ENCODE results near the gene KRTAP4-11. TPM values are rescaled to one million over a fixed set of nuclear protein-coding genes. Genes with fewer than 3 reads are reported as not detected.
"Not testable (repeated sequence)": the region's sequence is repeated elsewhere in the genome, so short reads cannot be mapped to it uniquely, and the experiment has no call there.

Gene KRTAP4-11
- total RNA-seq, 6 donors from 2014 or later, result not detected

DNA sequence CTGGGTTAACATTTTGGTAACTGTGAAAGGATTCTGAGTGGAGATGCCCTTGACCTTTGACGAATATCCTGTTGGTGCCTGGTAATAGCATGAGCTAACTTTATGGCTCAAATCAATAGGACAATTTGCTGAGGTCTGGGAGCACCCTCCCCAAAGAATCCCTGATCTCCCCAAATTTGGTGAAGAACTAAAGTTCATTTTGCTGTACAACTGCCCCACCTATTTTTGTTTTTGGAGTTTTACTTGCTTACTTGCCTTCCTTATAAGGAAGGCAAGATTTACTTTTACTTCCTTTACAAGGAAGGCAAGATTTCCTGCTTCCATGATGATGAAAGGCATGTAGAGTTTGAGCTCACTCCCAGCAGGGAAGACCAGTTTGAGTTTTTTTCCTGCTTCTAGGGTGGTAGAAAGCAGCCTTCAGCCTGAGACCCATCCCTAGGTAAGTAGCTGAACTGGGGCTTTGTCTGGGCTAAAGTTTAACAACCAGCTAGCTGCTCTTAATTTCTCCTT, 10.2 kb downstream of the KRTAP4-11 start:
- H3K27ac ChIP-seq, result no peak overlapping the region
- 79 to 83% methylated on average over 1 of the region's 1 CpG for WGBS, 2 donors
- H3K4me1 ChIP-seq, result no peaks in the 10 kb centered on the region
- no peaks in the 10 kb centered on the region for H3K36me3 ChIP-seq
- TF ChIP-seq, protein P1, sequence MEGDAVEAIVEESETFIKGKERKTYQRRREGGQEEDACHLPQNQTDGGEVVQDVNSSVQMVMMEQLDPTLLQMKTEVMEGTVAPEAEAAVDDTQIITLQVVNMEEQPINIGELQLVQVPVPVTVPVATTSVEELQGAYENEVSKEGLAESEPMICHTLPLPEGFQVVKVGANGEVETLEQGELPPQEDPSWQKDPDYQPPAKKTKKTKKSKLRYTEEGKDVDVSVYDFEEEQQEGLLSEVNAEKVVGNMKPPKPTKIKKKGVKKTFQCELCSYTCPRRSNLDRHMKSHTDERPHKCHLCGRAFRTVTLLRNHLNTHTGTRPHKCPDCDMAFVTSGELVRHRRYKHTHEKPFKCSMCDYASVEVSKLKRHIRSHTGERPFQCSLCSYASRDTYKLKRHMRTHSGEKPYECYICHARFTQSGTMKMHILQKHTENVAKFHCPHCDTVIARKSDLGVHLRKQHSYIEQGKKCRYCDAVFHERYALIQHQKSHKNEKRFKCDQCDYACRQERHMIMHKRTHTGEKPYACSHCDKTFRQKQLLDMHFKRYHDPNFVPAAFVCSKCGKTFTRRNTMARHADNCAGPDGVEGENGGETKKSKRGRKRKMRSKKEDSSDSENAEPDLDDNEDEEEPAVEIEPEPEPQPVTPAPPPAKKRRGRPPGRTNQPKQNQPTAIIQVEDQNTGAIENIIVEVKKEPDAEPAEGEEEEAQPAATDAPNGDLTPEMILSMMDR (IDR thresholded peaks at IDR 0.05), result no peak
- TF ChIP-seq POLR2AphosphoS5 (IDR thresholded peaks at IDR 0.05) (no peak), EP300 (IDR thresholded peaks at IDR 0.05) (no peak), POLR2A (IDR thresholded peaks at IDR 0.05) (no peak)
- H3K9me3 ChIP-seq, result no peaks in the 10 kb centered on the region
- no peak overlapping the region for H3K4me3 ChIP-seq
- DNase-seq, result no peak
- H3K27me3 ChIP-seq, result no peaks in the 10 kb centered on the region
- ATAC-seq (ENCODE audit: low FRiP score in 2 of 2), result no peak

DNA sequence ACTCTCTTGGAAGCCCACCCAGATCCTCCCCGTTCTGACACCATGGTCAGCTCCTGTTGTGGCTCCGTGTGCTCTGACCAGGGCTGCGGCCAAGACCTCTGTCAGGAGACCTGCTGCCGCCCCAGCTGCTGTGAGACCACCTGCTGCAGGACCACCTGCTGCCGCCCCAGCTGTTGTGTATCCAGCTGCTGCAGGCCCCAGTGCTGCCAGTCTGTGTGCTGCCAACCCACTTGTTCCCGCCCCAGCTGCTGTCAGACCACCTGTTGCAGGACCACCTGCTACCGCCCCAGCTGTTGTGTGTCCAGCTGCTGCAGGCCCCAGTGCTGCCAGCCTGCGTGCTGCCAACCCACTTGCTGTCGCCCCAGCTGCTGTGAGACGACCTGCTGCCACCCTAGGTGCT, 12.8 kb downstream of the KRTAP4-11 start, which contains the start of gene KRTAP4-9:
KRTAP4-9 (plus strand) TSS at position 43 of the 400 bp plus-strand sequence; CDS start at position 43, 0 bp downstream.
- 90% methylated on average over 7 of the region's 10 CpGs; no CpG with 5 or more reads in 1 of the 2 donors for WGBS, 2 donors
- ATAC-seq (ENCODE audit: low FRiP score in 2 of 2); H3K9me3 ChIP-seq; H3K4me1 ChIP-seq; H3K27me3 ChIP-seq; H3K27ac ChIP-seq; H3K4me3 ChIP-seq; H3K36me3 ChIP-seq: not testable (repeated sequence)
- peak in 1 of 2 donors; percentile 57 for DNase-seq

DNA sequence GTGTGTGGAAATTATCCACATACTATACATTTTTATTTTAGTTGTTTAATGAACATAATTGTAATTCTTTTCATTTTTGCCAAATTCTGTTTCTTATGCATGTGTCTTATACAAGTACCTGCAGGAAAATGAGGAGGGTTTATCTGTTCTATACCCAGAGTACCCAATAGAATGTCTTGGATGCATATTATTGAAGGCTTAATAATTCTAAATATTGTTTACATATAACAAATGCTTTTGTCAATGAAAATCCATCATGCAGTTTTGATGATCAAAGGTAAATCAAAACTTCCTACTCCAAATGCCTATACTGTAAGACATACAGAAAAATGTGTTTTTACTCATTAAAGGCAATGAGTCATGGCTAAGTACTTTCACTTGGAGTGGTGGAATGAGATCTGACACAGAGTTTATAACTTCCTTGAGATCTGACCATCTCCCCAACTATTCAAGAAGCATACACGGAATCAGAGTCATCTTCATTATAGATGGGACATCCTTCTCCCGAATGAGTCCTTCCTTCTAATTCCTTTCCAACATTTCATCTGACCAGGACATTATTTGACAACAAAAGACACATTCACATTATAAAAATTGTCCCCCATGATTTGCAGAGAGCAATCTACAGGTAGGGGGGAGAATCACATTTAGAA, 13.7 kb downstream of the KRTAP4-11 start:
- ATAC-seq (ENCODE audit: low FRiP score in 2 of 2); H3K27me3 ChIP-seq; H3K9me3 ChIP-seq; H3K4me1 ChIP-seq; DNase-seq; H3K27ac ChIP-seq; H3K4me3 ChIP-seq; H3K36me3 ChIP-seq: not testable (repeated sequence)
- WGBS, 2 donors, result 72 to 77% methylated on average over 2 of the region's 2 CpGs

DNA sequence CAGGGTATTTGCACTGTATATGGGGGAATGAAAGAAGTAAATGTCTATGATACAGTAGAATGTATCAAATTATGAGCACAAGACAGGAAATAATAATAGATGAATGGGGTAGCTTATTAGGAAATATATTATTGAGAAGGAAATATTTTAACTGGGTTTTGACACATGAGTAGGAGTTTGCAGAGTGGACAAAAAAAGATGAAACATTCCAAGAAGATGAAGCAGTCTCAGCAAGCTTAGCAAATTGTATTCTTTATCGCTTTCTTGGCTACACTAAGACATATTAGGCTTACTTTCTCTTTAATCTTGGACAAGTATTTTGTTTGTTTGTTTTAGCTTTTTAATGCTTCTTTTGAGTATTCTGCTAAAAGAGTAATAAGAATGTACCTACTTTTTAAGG, 14.3 kb downstream of the KRTAP4-11 start:
- TF ChIP-seq, protein P1 (IDR thresholded peaks at IDR 0.05), result no peak
- no peak for TF ChIP-seq EP300 (IDR thresholded peaks at IDR 0.05)
- no peak for TF ChIP-seq POLR2A (IDR thresholded peaks at IDR 0.05)
- TF ChIP-seq POLR2AphosphoS5 (IDR thresholded peaks at IDR 0.05), result no peak
- DNase-seq, result no peak

DNA sequence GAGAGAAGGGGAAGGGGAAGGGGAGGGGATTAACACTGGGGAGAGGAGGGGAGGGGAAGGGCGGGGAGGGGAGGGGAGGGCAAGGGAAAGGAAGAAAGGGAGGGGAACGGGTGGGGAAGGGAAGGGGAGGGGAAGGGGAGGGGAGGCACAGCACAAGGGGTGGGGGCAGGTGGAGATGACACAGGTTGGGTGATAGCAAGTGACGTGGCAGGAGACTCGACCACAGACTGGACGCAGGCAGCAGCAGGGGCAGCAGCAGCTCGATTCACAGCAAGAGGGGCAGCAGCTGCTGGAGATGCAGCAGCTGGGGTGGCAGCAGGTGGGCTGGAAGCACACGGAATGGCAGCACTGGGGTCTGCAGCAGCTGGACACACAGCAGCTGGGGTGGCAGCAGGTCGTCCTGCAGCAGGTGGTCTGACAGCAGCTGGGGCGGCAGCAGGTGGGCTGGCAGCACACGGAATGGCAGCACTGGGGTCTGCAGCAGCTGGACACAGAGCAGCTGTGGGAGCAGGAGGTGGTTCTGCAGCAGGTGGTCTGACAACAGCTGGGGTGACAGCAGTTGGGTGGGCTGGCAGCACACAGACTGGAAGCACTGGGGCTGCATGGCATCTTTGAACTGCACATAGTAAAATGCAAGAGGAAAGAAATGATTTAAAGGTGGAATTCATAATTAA, 16.4 kb downstream of the KRTAP4-11 start, which contains the start of gene KRTAP4-16:
KRTAP4-16 (minus strand) TSS at position 624 of the 674 bp plus-strand sequence; CDS start at position 624, 0 bp downstream.
- Histone ChIP-seq H3K27ac (no peak within 1 kb of the TSS), H3K27me3 (no peaks in the 10 kb centered on the region), H3K4me1 (no peaks in the 10 kb centered on the region), H3K36me3 (no peaks in the 10 kb centered on the region), H3K9me3 (no peaks in the 10 kb centered on the region), H3K4me3 (no peak within 1 kb of the TSS)
- WGBS, 2 donors, result 49 to 64% methylated on average over 8 to 10 of the region's 10 CpGs
- no peak for ATAC-seq (ENCODE audit: low FRiP score in 2 of 2)
- TF ChIP-seq POLR2AphosphoS5 (IDR thresholded peaks at IDR 0.05) (no peak), POLR2A (IDR thresholded peaks at IDR 0.05) (no peak), EP300 (IDR thresholded peaks at IDR 0.05) (no peak)
- TF ChIP-seq, protein P1 (IDR thresholded peaks at IDR 0.05), result no peak
- DNase-seq, result peak in 1 of 2 donors; percentile 52

More for the DNA sequence above, 14.3 kb downstream of the KRTAP4-11 start:
- H3K4me3 ChIP-seq, result no peak overlapping the region
- H3K4me1 ChIP-seq, result no peaks in the 10 kb centered on the region
- no peaks in the 10 kb centered on the region for H3K27me3 ChIP-seq
- no peaks in the 10 kb centered on the region for H3K9me3 ChIP-seq
- ATAC-seq (ENCODE audit: low FRiP score in 2 of 2), result no peak
- WGBS, 2 donors, result 89 to 97% methylated on average over 1 of the region's 1 CpG
- H3K36me3 ChIP-seq, result no peaks in the 10 kb centered on the region
- H3K27ac ChIP-seq, result no peak overlapping the region

DNA sequence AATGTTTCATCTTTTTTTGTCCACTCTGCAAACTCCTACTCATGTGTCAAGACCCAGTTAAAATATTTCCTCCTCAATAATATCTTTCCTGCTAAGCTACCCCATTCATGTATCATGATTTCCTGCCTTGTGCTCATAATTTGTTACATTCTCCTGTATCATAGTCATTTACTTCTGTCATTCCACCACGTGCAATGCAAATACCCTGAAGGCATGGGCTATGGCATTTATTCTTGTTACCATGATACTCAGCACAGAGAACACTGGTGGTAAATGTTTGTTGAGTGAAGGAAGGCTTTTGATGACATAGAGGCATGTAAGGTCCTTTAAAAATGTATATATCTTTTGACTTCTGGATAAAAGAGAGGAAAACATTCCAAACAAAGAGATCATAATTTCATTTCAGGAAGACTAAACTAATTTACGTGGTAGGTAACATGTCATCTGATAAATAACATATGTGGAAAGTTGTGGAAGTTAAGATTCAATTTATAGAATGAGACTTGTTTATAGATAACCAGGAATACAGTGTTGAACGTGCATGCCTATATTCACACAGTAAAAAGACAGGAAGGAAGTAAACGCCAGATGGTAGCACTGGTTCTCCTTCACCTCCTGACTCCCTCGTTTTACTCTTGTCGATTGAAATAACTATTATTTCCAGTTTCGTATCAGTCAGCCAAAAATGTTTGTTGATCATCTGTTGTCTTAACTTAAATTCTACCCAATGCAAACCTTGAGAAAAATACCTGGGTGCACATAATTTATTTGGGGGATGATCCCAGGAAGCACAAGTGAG, 18.3 kb downstream of the KRTAP4-11 start:
- not testable (repeated sequence) for H3K27ac ChIP-seq; H3K27me3 ChIP-seq; H3K4me1 ChIP-seq; H3K4me3 ChIP-seq; H3K36me3 ChIP-seq; ATAC-seq (ENCODE audit: low FRiP score in 2 of 2); H3K9me3 ChIP-seq; DNase-seq
- 35 to 49% methylated on average over 7 of the region's 7 CpGs for WGBS, 2 donors
